ENCODE results near the gene TBC1D10A. TPM values are rescaled to one million over a fixed set of nuclear protein-coding genes. Genes with fewer than 3 reads are reported as not detected.
A peak's percentile ranks its signal among the peaks of the same experiment; 100 is the strongest.

TBC1D10A gene
- total RNA-seq, 2 donors from 2014 or later, result 34.3 to 35.8 TPM

GRCh38 chr22:30254314-30254713 is 72.4 kb downstream of the TBC1D10A start:
- Histone ChIP-seq H3K36me3 (no peaks in the 10 kb centered on the region), H3K27me3 (no peaks in the 10 kb centered on the region), H3K9me3 (no peaks in the 10 kb centered on the region), H3K4me3 (no peak overlapping the region), H3K4me1 (peaks cover 18% of the 10 kb centered on the region), H3K27ac (no peak overlapping the region), H3K9ac (ENCODE audit: low read depth in 2 of 2, low read length in 2 of 2) (no peak overlapping the region)
- DNase-seq, result no peak
- intact Hi-C loops (cut with DNase I), result no loop called here
- TF ChIP-seq CTCF (IDR thresholded peaks at IDR 0.05), result no peak

- H3K4me1 ChIP-seq, result peaks cover 25% of the 10 kb centered on the region
- H3K4me3 ChIP-seq, result no peak overlapping the region
- intact Hi-C loops (cut with DNase I), result no loop called here
These were observed 73.4 kb downstream of the TBC1D10A start for GRCh38 chr22:30253205-30253852.

GRCh38 chr22:30252411-30253204 is 74.1 kb downstream of the TBC1D10A start:
- Histone ChIP-seq H3K4me3 (no peak overlapping the region), H3K4me1 (peaks cover 25% of the 10 kb centered on the region)
- intact Hi-C loops (cut with DNase I), result no loop called here

More at GRCh38 chr22:30253205-30253852, 73.4 kb downstream of the TBC1D10A start:
- Histone ChIP-seq H3K27ac (peak overlapping the region; percentile 77), H3K9ac (ENCODE audit: low read depth in 2 of 2, low read length in 2 of 2) (peak overlapping the region; percentile 1 to 70), H3K27me3 (no peaks in the 10 kb centered on the region), H3K9me3 (no peaks in the 10 kb centered on the region), H3K36me3 (no peaks in the 10 kb centered on the region)
- TF ChIP-seq CTCF (IDR thresholded peaks at IDR 0.05), result no peak
- DNase-seq, result peak; percentile 76

GRCh38 chr22:30251711-30252110 is 75.0 kb downstream of the TBC1D10A start:
- intact Hi-C loops (cut with DNase I), result no loop called here
- peak overlapping the region in 1 of 2 donors; percentile 36 for H3K9ac ChIP-seq (ENCODE audit: low read depth in 2 of 2, low read length in 2 of 2)

More at GRCh38 chr22:30252411-30253204, 74.1 kb downstream of the TBC1D10A start:
- peak overlapping the region; percentile 77 for H3K27ac ChIP-seq
- TF ChIP-seq CTCF (IDR thresholded peaks at IDR 0.05), result no peak
- DNase-seq, result peak; percentile 76
- H3K9me3 ChIP-seq, result no peaks in the 10 kb centered on the region
- H3K9ac ChIP-seq (ENCODE audit: low read depth in 2 of 2, low read length in 2 of 2), result peak overlapping the region; percentile 1 to 36
- no peaks in the 10 kb centered on the region for H3K27me3 ChIP-seq
- no peaks in the 10 kb centered on the region for H3K36me3 ChIP-seq

More at GRCh38 chr22:30251711-30252110, 75.0 kb downstream of the TBC1D10A start:
- H3K27ac ChIP-seq, result peak overlapping the region; percentile 77
- no peak for TF ChIP-seq CTCF (IDR thresholded peaks at IDR 0.05)
- H3K27me3 ChIP-seq, result no peaks in the 10 kb centered on the region
- no peaks in the 10 kb centered on the region for H3K36me3 ChIP-seq
- no peaks in the 10 kb centered on the region for H3K9me3 ChIP-seq
- peaks cover 21% of the 10 kb centered on the region for H3K4me1 ChIP-seq
- H3K4me3 ChIP-seq, result no peak overlapping the region
- DNase-seq, result no peak

Measured in colonic mucosa (tissue), 4 donors.